ENCODE results near the gene CORO2B. TPM values are rescaled to one million over a fixed set of nuclear protein-coding genes. Genes with fewer than 3 reads are reported as not detected.

Gene CORO2B
- total and polyA plus RNA-seq, 9 of the 15 experiments (the other 6 are each of a cell fraction or from before 2014, with no cell fraction given): not detected

DNA sequence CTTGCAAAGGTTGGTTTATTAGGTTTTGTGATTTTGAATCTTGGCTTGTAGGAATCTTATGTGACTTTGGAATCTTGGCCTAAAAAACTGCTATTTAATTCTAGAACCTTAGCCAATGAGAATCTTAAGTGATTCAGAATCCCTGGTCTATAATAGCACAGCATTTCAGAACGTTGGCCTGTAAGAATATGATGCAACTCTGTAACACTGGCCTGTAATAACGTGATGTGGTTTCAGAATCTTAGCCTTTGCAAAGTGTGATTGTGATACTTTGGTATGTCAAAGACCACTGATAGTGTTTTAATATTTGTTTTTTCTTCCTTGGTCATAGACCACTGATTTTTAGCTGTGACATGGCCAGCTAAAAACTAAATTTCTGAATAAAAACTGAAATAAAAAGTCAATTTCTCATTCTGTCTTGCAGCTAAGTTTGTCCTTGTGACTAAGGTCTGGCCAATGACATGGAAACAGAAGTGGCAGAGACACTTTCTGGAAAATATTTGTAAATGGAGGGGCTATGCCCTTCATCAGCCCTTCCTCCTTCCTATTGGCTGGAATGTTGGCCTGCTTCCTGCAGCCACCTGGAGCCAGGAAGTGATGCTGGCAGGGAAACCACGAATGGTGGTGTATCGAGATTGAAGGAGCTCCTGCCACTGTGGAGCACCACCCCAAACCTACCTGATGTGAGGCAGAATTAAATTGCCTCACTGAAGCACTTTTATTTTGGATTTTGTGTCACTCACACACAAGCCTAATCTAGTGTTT lies 42.3 kb upstream of the CORO2B start:
- 3% methylated on average over 4 of the region's 4 CpGs for WGBS (ENCODE audit: insufficient coverage, low coverage, missing lambda C conversion rate)
- no peak overlapping the region for H3K9ac ChIP-seq (ENCODE audit: insufficient read depth in 1 of 2, low read depth in 2 of 2, low read length in 2 of 2)
- DNase-seq (ENCODE audit: extremely low read depth in 1 of 4, low spot score in 3 of 4): no peak
- H3K27me3 ChIP-seq (ENCODE audit: control insufficient read depth in 2 of 2, insufficient read depth in 2 of 2, low read length in 2 of 2): no peaks in the 10 kb centered on the region
- POLR2A ChIA-PET: interaction anchor here (0.8 kb wide), 1 partner anchor 22 kb away, joined by 3 read pairs; no protein-coding TSS in a partner anchor
- H3K9me1 ChIP-seq (ENCODE audit: control insufficient read depth, insufficient read depth, low read length): no peaks in the 10 kb centered on the region
- H3K4me2 ChIP-seq (ENCODE audit: insufficient read depth, low read length): no peak overlapping the region
- H3K9me3 ChIP-seq (replicated peaks; ENCODE audit: control insufficient read depth, insufficient read depth, low read depth, low read length): no peaks in the 10 kb centered on the region
- intact Hi-C loops (cut with micrococcal nuclease): loop anchor here (5.0 kb wide), 1 partner anchor 284 kb away; no protein-coding TSS in a partner anchor
- H3K4me3 ChIP-seq: no peak overlapping the region
- no peak for FAIRE-seq
- no TSS peak for BruUV-seq (replicated peaks)
- H3K79me2 ChIP-seq (ENCODE audit: control insufficient read depth, insufficient read depth, low read length): no peaks in the 10 kb centered on the region
- H2AFZ ChIP-seq (ENCODE audit: low read depth, low read length): no peak overlapping the region
- H3K36me3 ChIP-seq (ENCODE audit: control insufficient read depth, insufficient read depth, low read length): no peaks in the 10 kb centered on the region
- ATAC-seq: 0 out of 3 replicates have a peak, but pooled peaks have one; percentile 42
- in situ Hi-C loops (cut with MboI): no loop called here
- H4K20me1 ChIP-seq (replicated peaks; ENCODE audit: control insufficient read depth, insufficient read depth, low read length): no peaks in the 10 kb centered on the region
- H3K4me1 ChIP-seq (replicated peaks in 1 of 2; ENCODE audit: control insufficient read depth in 2 of 2, insufficient read depth in 2 of 2, low read length in 2 of 2): no peaks in the 10 kb centered on the region
- H3K27ac ChIP-seq (ENCODE audit: extremely low read depth, low read depth, low read length): no peak overlapping the region
- CTCF ChIA-PET (ENCODE audit: low intra/inter-chr PET ratio): no interaction called here
- TF ChIP-seq ZNF589 (CRISPR knock-in tag; IDR thresholded peaks at IDR 0.05; ENCODE audit: low read depth) (peak; percentile 92), SREBF2 (CRISPR knock-in tag; IDR thresholded peaks at IDR 0.05) (no peak), EP300 (IDR thresholded peaks at IDR 0.05; ENCODE audit: low read length) (peak; percentile 19; the same call in 1 of the 2 replicates), SMARCA4 (IDR thresholded peaks at IDR 0.05) (no peak), ZNF197 (CRISPR knock-in tag; IDR thresholded peaks at IDR 0.05; ENCODE audit: low read depth) (0 out of 2 replicates have a peak, but pooled peaks have one; percentile 63), HDAC8 (tag; IDR thresholded peaks at IDR 0.05) (0 out of 2 replicates have a peak, but pooled peaks have one; percentile 23), ZNF175 (CRISPR knock-in tag; IDR thresholded peaks at IDR 0.05; ENCODE audit: low read depth) (peak; percentile 84; the same call in 1 of the 2 replicates), CEBPB (tag; IDR thresholded peaks at IDR 0.05) (0 out of 2 replicates have a peak, but pooled peaks have one; percentile 33), ZNF644 (tag; IDR thresholded peaks at IDR 0.05; ENCODE audit: low read depth) (no peak), MTA1 (IDR thresholded peaks at IDR 0.05; ENCODE audit: borderline replicate concordance) (no peak), CEBPG (CRISPR knock-in tag; IDR thresholded peaks at IDR 0.05) (peak; percentile 61), CEBPG (tag; conservative IDR thresholded peaks at IDR 0.05 in 1 of 2, IDR thresholded peaks at IDR 0.05 in 1 of 2) (peak; percentile 85 to 99)
- TF ChIP-seq, protein P1, sequence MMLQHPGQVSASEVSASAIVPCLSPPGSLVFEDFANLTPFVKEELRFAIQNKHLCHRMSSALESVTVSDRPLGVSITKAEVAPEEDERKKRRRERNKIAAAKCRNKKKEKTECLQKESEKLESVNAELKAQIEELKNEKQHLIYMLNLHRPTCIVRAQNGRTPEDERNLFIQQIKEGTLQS (IDR thresholded peaks at IDR 0.05): peak; percentile 80
- TF ChIP-seq, protein P1 (CRISPR knock-in tag; conservative IDR thresholded peaks at IDR 0.05): no peak
- TF ChIP-seq, protein P2, sequence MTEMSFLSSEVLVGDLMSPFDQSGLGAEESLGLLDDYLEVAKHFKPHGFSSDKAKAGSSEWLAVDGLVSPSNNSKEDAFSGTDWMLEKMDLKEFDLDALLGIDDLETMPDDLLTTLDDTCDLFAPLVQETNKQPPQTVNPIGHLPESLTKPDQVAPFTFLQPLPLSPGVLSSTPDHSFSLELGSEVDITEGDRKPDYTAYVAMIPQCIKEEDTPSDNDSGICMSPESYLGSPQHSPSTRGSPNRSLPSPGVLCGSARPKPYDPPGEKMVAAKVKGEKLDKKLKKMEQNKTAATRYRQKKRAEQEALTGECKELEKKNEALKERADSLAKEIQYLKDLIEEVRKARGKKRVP (CRISPR knock-in tag; IDR thresholded peaks at IDR 0.05): peak; percentile 90
- TF ChIP-seq, protein P3, sequence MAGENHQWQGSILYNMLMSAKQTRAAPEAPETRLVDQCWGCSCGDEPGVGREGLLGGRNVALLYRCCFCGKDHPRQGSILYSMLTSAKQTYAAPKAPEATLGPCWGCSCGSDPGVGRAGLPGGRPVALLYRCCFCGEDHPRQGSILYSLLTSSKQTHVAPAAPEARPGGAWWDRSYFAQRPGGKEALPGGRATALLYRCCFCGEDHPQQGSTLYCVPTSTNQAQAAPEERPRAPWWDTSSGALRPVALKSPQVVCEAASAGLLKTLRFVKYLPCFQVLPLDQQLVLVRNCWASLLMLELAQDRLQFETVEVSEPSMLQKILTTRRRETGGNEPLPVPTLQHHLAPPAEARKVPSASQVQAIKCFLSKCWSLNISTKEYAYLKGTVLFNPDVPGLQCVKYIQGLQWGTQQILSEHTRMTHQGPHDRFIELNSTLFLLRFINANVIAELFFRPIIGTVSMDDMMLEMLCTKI (IDR thresholded peaks at IDR 0.05; ENCODE audit: partially characterized antibody): no peak
- TF ChIP-seq, protein P4, sequence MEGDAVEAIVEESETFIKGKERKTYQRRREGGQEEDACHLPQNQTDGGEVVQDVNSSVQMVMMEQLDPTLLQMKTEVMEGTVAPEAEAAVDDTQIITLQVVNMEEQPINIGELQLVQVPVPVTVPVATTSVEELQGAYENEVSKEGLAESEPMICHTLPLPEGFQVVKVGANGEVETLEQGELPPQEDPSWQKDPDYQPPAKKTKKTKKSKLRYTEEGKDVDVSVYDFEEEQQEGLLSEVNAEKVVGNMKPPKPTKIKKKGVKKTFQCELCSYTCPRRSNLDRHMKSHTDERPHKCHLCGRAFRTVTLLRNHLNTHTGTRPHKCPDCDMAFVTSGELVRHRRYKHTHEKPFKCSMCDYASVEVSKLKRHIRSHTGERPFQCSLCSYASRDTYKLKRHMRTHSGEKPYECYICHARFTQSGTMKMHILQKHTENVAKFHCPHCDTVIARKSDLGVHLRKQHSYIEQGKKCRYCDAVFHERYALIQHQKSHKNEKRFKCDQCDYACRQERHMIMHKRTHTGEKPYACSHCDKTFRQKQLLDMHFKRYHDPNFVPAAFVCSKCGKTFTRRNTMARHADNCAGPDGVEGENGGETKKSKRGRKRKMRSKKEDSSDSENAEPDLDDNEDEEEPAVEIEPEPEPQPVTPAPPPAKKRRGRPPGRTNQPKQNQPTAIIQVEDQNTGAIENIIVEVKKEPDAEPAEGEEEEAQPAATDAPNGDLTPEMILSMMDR (IDR thresholded peaks at IDR 0.05 in 2 of 3, conservative IDR thresholded peaks at IDR 0.05 in 1 of 3; ENCODE audit: insufficient read depth in 2 of 3, low read depth in 1 of 3, low read length in 3 of 3): no peak

Data from K562 (cell line).